Epidermal melanocyte (primary cell): ENCODE measurements around the gene ARHGAP15.

Experiments used
- DNase-seq: peaks from one replicate; pipeline ENCODE4 v3.0.0; 2011; ENCODE audit warnings: low spot score; ENCODE audit not compliant: insufficient read length

The ARHGAP15 gene

GRCh38 chr2:143623231-143623908 lies 494.2 kb downstream of the ARHGAP15 start:
- DNase-seq = no peak

GRCh38 chr2:143623909-143624260 lies 494.7 kb downstream of the ARHGAP15 start:
- no peak for DNase-seq

GRCh38 chr2:143629340-143629739 lies 500.1 kb downstream of the ARHGAP15 start:
- DNase-seq = no peak

- DNase-seq = no peak
These were observed 503.6 kb downstream of the ARHGAP15 start for GRCh38 chr2:143632751-143633374.

- DNase-seq = no peak
These were observed 504.2 kb downstream of the ARHGAP15 start for GRCh38 chr2:143633419-143633818.

GRCh38 chr2:143635302-143635701 lies 506.1 kb downstream of the ARHGAP15 start:
- no peak for DNase-seq

- DNase-seq = no peak
These were observed 506.7 kb downstream of the ARHGAP15 start for GRCh38 chr2:143635936-143636335.

GRCh38 chr2:143640826-143641225 lies 511.6 kb downstream of the ARHGAP15 start:
- DNase-seq = no peak

- no peak for DNase-seq
These were observed 516.9 kb downstream of the ARHGAP15 start for GRCh38 chr2:143645921-143646645.

GRCh38 chr2:143649226-143649740 lies 520.1 kb downstream of the ARHGAP15 start:
- DNase-seq = no peak

GRCh38 chr2:143652692-143653091 lies 523.5 kb downstream of the ARHGAP15 start:
- DNase-seq = no peak

GRCh38 chr2:143668234-143668633 lies 539.0 kb downstream of the ARHGAP15 start:
- no peak for DNase-seq

- DNase-seq = no peak
These were observed 544.8 kb downstream of the ARHGAP15 start for GRCh38 chr2:143674051-143674450.

- no peak for DNase-seq
These were observed 545.8 kb downstream of the ARHGAP15 start for GRCh38 chr2:143675021-143675420.

- DNase-seq = no peak
These were observed 550.4 kb downstream of the ARHGAP15 start for GRCh38 chr2:143679617-143680016.

GRCh38 chr2:143680885-143681405 lies 551.7 kb downstream of the ARHGAP15 start:
- DNase-seq = no peak

- DNase-seq = no peak
These were observed 553.3 kb downstream of the ARHGAP15 start for GRCh38 chr2:143682436-143683055.

- no peak for DNase-seq
These were observed 554.8 kb downstream of the ARHGAP15 start for GRCh38 chr2:143683977-143684376.

GRCh38 chr2:143684551-143685320 lies 555.5 kb downstream of the ARHGAP15 start:
- no peak for DNase-seq

- DNase-seq = no peak
These were observed 556.3 kb downstream of the ARHGAP15 start for GRCh38 chr2:143685421-143686078.
